DND-41 (cell line): ENCODE measurements around the gene TELO2.

Experiments used
- ATAC-seq: fragments of 200-7000 bp; cut with Tn5 transposase; 3 replicates; pipeline ENCODE4 v1.9.1; 2021; ENCODE audit warnings: low read depth; ENCODE audit not compliant: insufficient read depth
- DNase-seq: peaks from one replicate; pipeline ENCODE4 v3.0.0-alpha.2; 2020
- H2AFZ ChIP-seq: 2 replicates; pipeline ENCODE4 v1.6.0; 2012; ENCODE audit warnings: low read depth, low read length
- H3K27ac ChIP-seq: 2 replicates; pipeline ENCODE4 v1.5.1; 2012; ENCODE audit warnings: low read length, inconsistent platforms
- H3K27me3 ChIP-seq: fragments of 200-600 bp; sonication (generic); 2 replicates; pipeline ENCODE4 v1.6.0; 2012; ENCODE audit warnings: low read length, mild to moderate bottlenecking, inconsistent platforms; ENCODE audit not compliant: insufficient read depth, poor library complexity
- H3K36me3 ChIP-seq: 2 replicates; pipeline ENCODE4 v1.5.1; 2012; ENCODE audit warnings: low read length, inconsistent platforms; ENCODE audit not compliant: insufficient read depth
- H3K4me1 ChIP-seq: 2 replicates; pipeline ENCODE4 v1.5.1; 2012; ENCODE audit warnings: mild to moderate bottlenecking, low read length; ENCODE audit not compliant: insufficient read depth
- H3K4me2 ChIP-seq: 2 replicates; pipeline ENCODE4 v1.6.0; 2012; ENCODE audit warnings: mild to moderate bottlenecking, moderate library complexity, low read length, inconsistent platforms; ENCODE audit not compliant: insufficient read depth
- H3K4me3 ChIP-seq, 2 experiments: fragments of 200-600 bp in 1 of 2; shearing (Covaris generic) in 1 of 2; 2 replicates each; pipeline ENCODE4 v1.5.1; 2012 to 2016; ENCODE audit warnings: inconsistent platforms in 2 of 2, low read length in 2 of 2, mild to moderate bottlenecking in 2 of 2, low read depth in 1 of 2, moderate library complexity in 1 of 2
- H3K79me2 ChIP-seq: 2 replicates; pipeline ENCODE4 v1.6.0; 2012; ENCODE audit warnings: low read length, inconsistent platforms; ENCODE audit not compliant: insufficient read depth
- H3K9ac ChIP-seq: 2 replicates; pipeline ENCODE4 v1.6.0; 2012; ENCODE audit warnings: low read depth, mild to moderate bottlenecking, inconsistent platforms, low read length, moderate library complexity
- H3K9me3 ChIP-seq: 2 replicates; pipeline ENCODE4 v1.5.1; 2012; ENCODE audit warnings: low read length, moderate library complexity, mild to moderate bottlenecking, inconsistent platforms; ENCODE audit not compliant: insufficient read depth, severe bottlenecking
- H4K20me1 ChIP-seq: 2 replicates; pipeline ENCODE4 v1.6.0; 2012; ENCODE audit warnings: low read length; ENCODE audit not compliant: insufficient read depth
- CTCF ChIP-seq: IDR thresholded peaks from 2 replicates; pipeline ENCODE4 v1.5.1; 2012; ENCODE audit warnings: borderline replicate concordance, low read length, moderate library complexity, mild to moderate bottlenecking; ENCODE audit not compliant: poor library complexity, severe bottlenecking; ENCODE audit errors: extremely low read depth
- EZH2 ChIP-seq: IDR thresholded peaks from 3 replicates; pipeline ENCODE4 v1.6.1; 2012; ENCODE audit warnings: borderline replicate concordance, low read depth, mild to moderate bottlenecking, moderate library complexity, low read length, inconsistent platforms; ENCODE audit not compliant: severe bottlenecking

TELO2 gene

GRCh38 chr16:1542166-1542500 is 49.0 kb downstream of the TELO2 start:
- H3K36me3 ChIP-seq = no peaks in the 10 kb centered on the region
- no peaks in the 10 kb centered on the region for H3K27me3 ChIP-seq
- DNase-seq (no peak), ATAC-seq (no peak)
- no peaks in the 10 kb centered on the region for H3K79me2 ChIP-seq
- H3K27ac ChIP-seq = no peak overlapping the region
- H3K4me2 ChIP-seq = no peak overlapping the region
- H3K9ac ChIP-seq = no peak overlapping the region
- no peak for TF ChIP-seq EZH2
- no peak for TF ChIP-seq CTCF
- H3K4me1 ChIP-seq = no peaks in the 10 kb centered on the region
- H3K4me3 ChIP-seq = no peak overlapping the region
- H3K9me3 ChIP-seq = no peaks in the 10 kb centered on the region
- H4K20me1 ChIP-seq = peaks cover 9% of the 10 kb centered on the region
- no peak overlapping the region for H2AFZ ChIP-seq

- Histone ChIP-seq H3K9ac (no peak overlapping the region), H2AFZ (no peak overlapping the region), H3K27me3 (no peaks in the 10 kb centered on the region), H3K36me3 (no peaks in the 10 kb centered on the region), H4K20me1 (peaks cover 9% of the 10 kb centered on the region), H3K4me2 (no peak overlapping the region), H3K9me3 (no peaks in the 10 kb centered on the region), H3K79me2 (no peaks in the 10 kb centered on the region), H3K4me3 (no peak overlapping the region), H3K4me1 (no peaks in the 10 kb centered on the region), H3K27ac (no peak overlapping the region)
- TF ChIP-seq EZH2 (no peak), CTCF (no peak)
- no peak for DNase-seq
- no peak for ATAC-seq
These were observed 49.4 kb downstream of the TELO2 start for GRCh38 chr16:1542533-1542932.

GRCh38 chr16:1543085-1543896 is 50.1 kb downstream of the TELO2 start:
- TF ChIP-seq CTCF = no peak
- no peak for TF ChIP-seq EZH2
- no peaks in the 10 kb centered on the region for H3K27me3 ChIP-seq
- H3K9ac ChIP-seq = no peak overlapping the region
- H3K79me2 ChIP-seq = no peaks in the 10 kb centered on the region
- H3K4me2 ChIP-seq = no peak overlapping the region
- H3K27ac ChIP-seq = no peak overlapping the region
- DNase-seq (no peak), ATAC-seq (no peak)
- no peaks in the 10 kb centered on the region for H3K4me1 ChIP-seq
- no peak overlapping the region for H2AFZ ChIP-seq
- H4K20me1 ChIP-seq = peaks cover 3% of the 10 kb centered on the region; the same call in 1 of the 2 replicates
- H3K36me3 ChIP-seq = no peaks in the 10 kb centered on the region
- no peak overlapping the region for H3K4me3 ChIP-seq
- H3K9me3 ChIP-seq = no peaks in the 10 kb centered on the region
